GM10266 (cell line): Measurements from ENCODE around the gene ITGA7.

Source experiments
- DNase-seq: peaks from one replicate; pipeline ENCODE4 v3.0.0; 2012; ENCODE audit errors: extremely low spot score
- CTCF ChIP-seq: IDR thresholded peaks from 2 replicates; pipeline ENCODE4 v1.5.1; 2012; ENCODE audit warnings: mild to moderate bottlenecking, low read depth; ENCODE audit not compliant: control insufficient read depth, insufficient read depth; ENCODE audit errors: missing control alignments

Gene ITGA7

GRCh38 chr12:55647027-55647426 lies 60.7 kb downstream of the ITGA7 start:
- no peak for TF ChIP-seq CTCF
- DNase-seq, result no peak

- DNase-seq, result no peak
- TF ChIP-seq CTCF, result no peak
These were observed 63.1 kb downstream of the ITGA7 start for GRCh38 chr12:55644591-55644990.

- DNase-seq, result no peak
- TF ChIP-seq CTCF, result no peak
These were observed 65.0 kb downstream of the ITGA7 start for GRCh38 chr12:55642669-55643068.

GRCh38 chr12:55642267-55642666 lies 65.4 kb downstream of the ITGA7 start:
- no peak for TF ChIP-seq CTCF

GRCh38 chr12:55641595-55641994 lies 66.1 kb downstream of the ITGA7 start:
- no peak for TF ChIP-seq CTCF
- DNase-seq, result no peak

More at GRCh38 chr12:55642267-55642666, 65.4 kb downstream of the ITGA7 start:
- no peak for DNase-seq

GRCh38 chr12:55637467-55637866 lies 70.2 kb downstream of the ITGA7 start:
- TF ChIP-seq CTCF, result no peak
- DNase-seq, result no peak

- TF ChIP-seq CTCF, result no peak
- DNase-seq, result no peak
These were observed 70.9 kb downstream of the ITGA7 start, which contains the start of gene OR10P1 for GRCh38 chr12:55636853-55637252. OR10P1 (plus strand) TSS chr12:55636892; CDS start chr12:55636892, 0 bp downstream.
